CD8-positive, alpha-beta memory T cell (primary cell): ENCODE results near the gene TOR2A. TPM values are rescaled to one million over a fixed set of nuclear protein-coding genes. Genes with fewer than 3 reads are reported as not detected.

ENCODE experiments used
- CTCF ChIA-PET: fragments of 350-600 bp; sonication (Branson Sonifier 250); formaldehyde crosslinking; loops from one replicate; lab custom pipeline; 2021; ENCODE audit warnings: antibody characterized with exemption; lab: Charles Lee
- POLR2A ChIA-PET: fragments of 350-600 bp; sonication (Branson Sonifier 250); formaldehyde crosslinking; loops from one replicate; lab custom pipeline; 2021; ENCODE audit warnings: antibody characterized with exemption; lab: Charles Lee
- DNase-seq, 5 donors: peaks; one replicate each; pipeline versions ENCODE4 v3.0.0 to v3.0.0-alpha.2; 2020 to 2022; ENCODE audit warnings: mixed read lengths in 1 of 5
- H3K27ac ChIP-seq: one replicate; pipeline ENCODE4 v1.7.0; 2013; ENCODE audit warnings: low read depth, mild to moderate bottlenecking, low read length, moderate library complexity
- H3K27me3 ChIP-seq: 2 replicates; pipeline ENCODE4 v1.7.0; 2013; ENCODE audit warnings: low read length, mild to moderate bottlenecking; ENCODE audit not compliant: insufficient read depth, poor library complexity, severe bottlenecking
- H3K36me3 ChIP-seq: 2 replicates; pipeline ENCODE4 v1.7.0; 2013; ENCODE audit warnings: mild to moderate bottlenecking, low read length, moderate library complexity; ENCODE audit not compliant: insufficient read depth
- H3K4me1 ChIP-seq: 2 replicates; pipeline ENCODE4 v1.7.0; 2013; ENCODE audit warnings: mild to moderate bottlenecking, low read length, moderate library complexity; ENCODE audit not compliant: insufficient read depth
- H3K4me3 ChIP-seq: 2 replicates; pipeline ENCODE4 v1.7.0; 2013; ENCODE audit warnings: mild to moderate bottlenecking, low read length
- H3K9me3 ChIP-seq: 2 replicates; pipeline ENCODE4 v1.7.0; 2013; ENCODE audit warnings: mild to moderate bottlenecking, low read length
- H3K27ac Mint-ChIP-seq, 8 donors: one replicate each; pipeline ENCODE4 v1.8.0; 2020 to 2021; ENCODE audit warnings: mixed read lengths in 8 of 8, mild to moderate bottlenecking in 6 of 8, inconsistent platforms in 3 of 8, moderate library complexity in 3 of 8
- H3K27me3 Mint-ChIP-seq, 2 donors: one replicate each; pipeline ENCODE4 v1.8.0; 2020 to 2021; ENCODE audit warnings: mixed read lengths in 2 of 2, mild to moderate bottlenecking in 1 of 2, moderate library complexity in 1 of 2
- H3K36me3 Mint-ChIP-seq, 3 donors: one replicate each; pipeline ENCODE4 v1.8.0; 2020 to 2021; ENCODE audit warnings: mixed read lengths in 3 of 3, inconsistent platforms in 1 of 3, mild to moderate bottlenecking in 1 of 3
- H3K4me1 Mint-ChIP-seq, 3 donors: one replicate each; pipeline ENCODE4 v1.8.0; 2020 to 2021; ENCODE audit warnings: mixed read lengths in 3 of 3, inconsistent platforms in 1 of 3, mild to moderate bottlenecking in 1 of 3
- H3K4me3 Mint-ChIP-seq, 7 donors: one replicate each; pipeline ENCODE4 v1.8.0; 2020 to 2021; ENCODE audit warnings: mixed read lengths in 7 of 7, mild to moderate bottlenecking in 6 of 7, moderate library complexity in 4 of 7, inconsistent platforms in 2 of 7
- H3K9me3 Mint-ChIP-seq, 5 donors: one replicate each; pipeline ENCODE4 v1.8.0; 2020 to 2022; ENCODE audit warnings: mixed read lengths in 5 of 5, mild to moderate bottlenecking in 3 of 5, moderate library complexity in 2 of 5, inconsistent platforms in 1 of 5
- polyA plus RNA-seq: library from polyadenylated mRNA; unstranded; fragments of 300-500 nt; fragmentation: Illumina TruSeq; gene quantifications from one replicate; pipeline ENCODE4 v1.2.3, GENCODE V29; 2021
- total RNA-seq, 2 experiments: library from RNA; stranded (reverse); gene quantifications; one replicate each; pipeline ENCODE4 v1.2.3, GENCODE V29; 2021

TOR2A gene
- total and polyA plus RNA-seq, 3 experiments from 2014 or later, result 30.7 to 37.0 (median 33.7) TPM

- Histone ChIP-seq H3K27ac (no peak overlapping the region), H3K27me3 (no peaks in the 10 kb centered on the region), H3K4me3 (no peak overlapping the region), H3K4me1 (peaks cover 14% of the 10 kb centered on the region), H3K9me3 (no peaks in the 10 kb centered on the region), H3K36me3 (no peaks in the 10 kb centered on the region)
- peaks cover 0 to 1% (median 0%) of the 10 kb centered on the region in 3 donors for H3K36me3 Mint-ChIP-seq
- peaks cover 21 to 24% (median 21%) of the 10 kb centered on the region in 3 donors for H3K4me1 Mint-ChIP-seq
- ChIA-PET POLR2A (no interaction called here), CTCF (no interaction called here)
- no peak overlapping the region for H3K4me3 Mint-ChIP-seq
- H3K27ac Mint-ChIP-seq, result peak overlapping the region in 1 of 8 donors; percentile 82
- H3K27me3 Mint-ChIP-seq, result peaks cover 0 to 2% of the 10 kb centered on the region in 2 donors
- no peak for DNase-seq
- no peaks in the 10 kb centered on the region for H3K9me3 Mint-ChIP-seq
Observed at GRCh38 chr9:127703289-127703946, 31.7 kb downstream of the TOR2A start.

GRCh38 chr9:127700594-127701255 is 34.4 kb downstream of the TOR2A start:
- Mint-ChIP-seq H3K4me3 (peak overlapping the region in 4 of 7 donors; percentile 5 to 58 (median 32)), H3K27me3 (peaks cover 0 to 2% of the 10 kb centered on the region in 2 donors), H3K9me3 (no peaks in the 10 kb centered on the region), H3K36me3 (peaks cover 0 to 1% (median 0%) of the 10 kb centered on the region in 3 donors), H3K27ac (peak overlapping the region in 2 of 8 donors; percentile 29 to 42), H3K4me1 (peaks cover 14 to 21% (median 16%) of the 10 kb centered on the region in 3 donors)
- Histone ChIP-seq H3K4me3 (no peak overlapping the region), H3K27me3 (no peaks in the 10 kb centered on the region), H3K9me3 (no peaks in the 10 kb centered on the region), H3K36me3 (no peaks in the 10 kb centered on the region), H3K27ac (no peak overlapping the region), H3K4me1 (peaks cover 14% of the 10 kb centered on the region)
- ChIA-PET CTCF (interaction anchor here (1.4 kb wide), 1 partner anchor 34 kb away, joined by 4 read pairs; the partner anchor contains the start of gene TOR2A), POLR2A (no interaction called here)
- no peak for DNase-seq

GRCh38 chr9:127700140-127700539 is 35.0 kb downstream of the TOR2A start:
- H3K4me1 Mint-ChIP-seq, result peaks cover 14 to 21% (median 16%) of the 10 kb centered on the region in 3 donors
- POLR2A ChIA-PET, result no interaction called here
- H3K36me3 Mint-ChIP-seq, result peaks cover 0 to 1% (median 0%) of the 10 kb centered on the region in 3 donors
- Histone ChIP-seq H3K36me3 (no peaks in the 10 kb centered on the region), H3K27ac (peak overlapping the region; percentile 31), H3K4me1 (peaks cover 14% of the 10 kb centered on the region), H3K27me3 (no peaks in the 10 kb centered on the region), H3K4me3 (no peak overlapping the region), H3K9me3 (no peaks in the 10 kb centered on the region)
- DNase-seq, result no peak
- peak overlapping the region in 5 of 7 donors; percentile 38 to 82 (median 58) for H3K4me3 Mint-ChIP-seq
- no peaks in the 10 kb centered on the region for H3K9me3 Mint-ChIP-seq
- H3K27me3 Mint-ChIP-seq, result peaks cover 0 to 2% of the 10 kb centered on the region in 2 donors
- peak overlapping the region in 1 of 8 donors; percentile 93 for H3K27ac Mint-ChIP-seq
- CTCF ChIA-PET, result interaction anchor here (1.4 kb wide), 1 partner anchor 35 kb away, joined by 4 read pairs; the partner anchor contains the start of gene TOR2A

GRCh38 chr9:127698985-127699670 is 36.0 kb downstream of the TOR2A start:
- Histone ChIP-seq H3K36me3 (no peaks in the 10 kb centered on the region), H3K9me3 (no peaks in the 10 kb centered on the region), H3K27ac (peak overlapping the region; percentile 75), H3K4me1 (peaks cover 14% of the 10 kb centered on the region), H3K4me3 (peak overlapping the region; percentile 48), H3K27me3 (no peaks in the 10 kb centered on the region)
- H3K4me3 Mint-ChIP-seq, result peak overlapping the region; percentile 29 to 89 (median 83)
- DNase-seq, result peak; percentile 76 to 90 (median 81)
- peaks cover 0 to 1% (median under 1%) of the 10 kb centered on the region in 3 donors for H3K36me3 Mint-ChIP-seq
- ChIA-PET CTCF (interaction anchor here (1.4 kb wide), 1 partner anchor 36 kb away, joined by 4 read pairs; the partner anchor contains the start of gene TOR2A), POLR2A (interaction anchor here (0.6 kb wide), 2 partner anchors 30 to 33 kb away, joined by 3 to 6 read pairs; no protein-coding TSS in a partner anchor)
- no peaks in the 10 kb centered on the region for H3K9me3 Mint-ChIP-seq
- H3K4me1 Mint-ChIP-seq, result peaks cover 14 to 21% (median 16%) of the 10 kb centered on the region in 3 donors
- H3K27ac Mint-ChIP-seq, result peak overlapping the region; percentile 10 to 93 (median 90)
- H3K27me3 Mint-ChIP-seq, result peaks cover 0 to 2% of the 10 kb centered on the region in 2 donors

- ChIA-PET CTCF (interaction anchor here (1.5 kb wide), 1 partner anchor 17 kb away, joined by 4 read pairs; the partner anchor contains the start of gene PTRH1), POLR2A (no interaction called here)
- Mint-ChIP-seq H3K36me3 (peaks cover 0 to 7% (median 1%) of the 10 kb centered on the region in 3 donors), H3K27ac (peak overlapping the region in 4 of 8 donors; percentile 6 to 56 (median 34)), H3K27me3 (peaks cover 0 to 2% of the 10 kb centered on the region in 2 donors), H3K4me3 (peak overlapping the region in 5 of 7 donors; percentile 1 to 89 (median 44)), H3K9me3 (no peaks in the 10 kb centered on the region), H3K4me1 (peaks cover 14 to 21% (median 16%) of the 10 kb centered on the region in 3 donors)
- Histone ChIP-seq H3K4me1 (peaks cover 14% of the 10 kb centered on the region), H3K27ac (no peak overlapping the region), H3K9me3 (no peaks in the 10 kb centered on the region), H3K36me3 (no peaks in the 10 kb centered on the region), H3K4me3 (no peak overlapping the region), H3K27me3 (no peaks in the 10 kb centered on the region)
- peak in 1 of 5 donors; percentile 34 for DNase-seq
Observed at GRCh38 chr9:127698386-127698785, 36.7 kb downstream of the TOR2A start.

GRCh38 chr9:127697575-127697974 is 37.5 kb downstream of the TOR2A start:
- DNase-seq, result peak in 1 of 5 donors; percentile 8
- CTCF ChIA-PET, result interaction anchor here (1.2 to 1.5 kb wide), 2 partner anchors 17 to 37 kb away, joined by 4 to 5 read pairs; partner anchors contain the start of genes PTRH1 and TOR2A

GRCh38 chr9:127694890-127695720 is 40.0 kb downstream of the TOR2A start:
- Histone ChIP-seq H3K27me3 (no peaks in the 10 kb centered on the region), H3K27ac (no peak overlapping the region), H3K36me3 (no peaks in the 10 kb centered on the region), H3K4me1 (peaks cover 14% of the 10 kb centered on the region), H3K9me3 (no peaks in the 10 kb centered on the region), H3K4me3 (no peak overlapping the region)
- Mint-ChIP-seq H3K27ac (no peak overlapping the region), H3K36me3 (peaks cover 0 to 18% (median 1%) of the 10 kb centered on the region in 3 donors), H3K9me3 (no peaks in the 10 kb centered on the region), H3K4me1 (peaks cover 10 to 17% (median 11%) of the 10 kb centered on the region in 3 donors), H3K27me3 (peaks cover 0 to 4% of the 10 kb centered on the region in 2 donors), H3K4me3 (no peak overlapping the region)
- ChIA-PET POLR2A (no interaction called here), CTCF (no interaction called here)
- no peak for DNase-seq

More at GRCh38 chr9:127697575-127697974, 37.5 kb downstream of the TOR2A start:
- H3K4me1 ChIP-seq, result peaks cover 14% of the 10 kb centered on the region
- POLR2A ChIA-PET, result no interaction called here
- Mint-ChIP-seq H3K4me1 (peaks cover 14 to 21% (median 16%) of the 10 kb centered on the region in 3 donors), H3K36me3 (peaks cover 0 to 10% (median 1%) of the 10 kb centered on the region in 3 donors), H3K4me3 (peak overlapping the region in 2 of 7 donors; percentile 1 to 32), H3K9me3 (no peaks in the 10 kb centered on the region), H3K27ac (peak overlapping the region in 1 of 8 donors; percentile 6), H3K27me3 (peaks cover 0 to 2% of the 10 kb centered on the region in 2 donors)
- no peaks in the 10 kb centered on the region for H3K36me3 ChIP-seq
- H3K27me3 ChIP-seq, result no peaks in the 10 kb centered on the region
- H3K27ac ChIP-seq, result no peak overlapping the region
- no peak overlapping the region for H3K4me3 ChIP-seq
- H3K9me3 ChIP-seq, result no peaks in the 10 kb centered on the region
